Gastrocnemius medialis (tissue), 4 donors: ENCODE results near the gene OR4C11. TPM values are rescaled to one million over a fixed set of nuclear protein-coding genes. Genes with fewer than 3 reads are reported as not detected.

ENCODE experiments used
- total RNA-seq, 4 donors: library from RNA; depleted of rRNA; stranded (reverse); fragments of >200 nt; gene quantifications; one replicate each; pipeline versions ENCODE4 v1.1.0 to v1.2.3, GENCODE V29; 2016

The OR4C11 gene
- total RNA-seq, 4 donors from 2014 or later, result not detected

Other genes starting within 250 kb of the OR4C11 start
- not detected for gene OR4A15, start 239.7 kb downstream of the OR4C11 start, total RNA-seq
- not detected for gene OR4C15, start 53.2 kb downstream of the OR4C11 start, total RNA-seq
- not detected for gene OR4C16, start 35.5 kb downstream of the OR4C11 start, total RNA-seq
- gene OR4P4, start 27.5 kb upstream of the OR4C11 start, total RNA-seq, result not detected
- gene OR4S2, start 40.7 kb upstream of the OR4C11 start, total RNA-seq, result not detected
- gene OR4C6, start 54.6 kb upstream of the OR4C11 start, total RNA-seq, result not detected
- gene OR5D13, start 165.8 kb upstream of the OR4C11 start, total RNA-seq, result not detected
- not detected for gene OR5D14, start 187.9 kb upstream of the OR4C11 start, total RNA-seq
- not detected for gene OR5L1, start 203.7 kb upstream of the OR4C11 start, total RNA-seq
- not detected for gene OR5D18, start 212.0 kb upstream of the OR4C11 start, total RNA-seq
- not detected for gene OR5L2, start 219.6 kb upstream of the OR4C11 start, total RNA-seq
- not detected for gene OR5D16, start 231.1 kb upstream of the OR4C11 start, total RNA-seq